Renal cortical epithelial cell (primary cell): Measurements from ENCODE around the gene CARS2. TPM values are rescaled to one million over a fixed set of nuclear protein-coding genes. Genes with fewer than 3 reads are reported as not detected.

Experiments used
- DNase-seq: peaks from one replicate; pipeline ENCODE4 v3.0.0-alpha.2; 2011; ENCODE audit warnings: low read depth
- total RNA-seq: library from RNA; depleted of rRNA; stranded (reverse); fragments of >200 nt; gene quantifications from 2 replicates; pipeline ENCODE4 v1.2.3, GENCODE V29; 2014

The CARS2 gene
- total RNA-seq, 1 donor from 2014 or later = 73.5 TPM

GRCh38 chr13:110652231-110652730 lies 53.6 kb downstream of the CARS2 start:
- no peak for DNase-seq

- DNase-seq = no peak
These were observed 54.1 kb downstream of the CARS2 start for GRCh38 chr13:110651726-110652230.

- DNase-seq = no peak
These were observed 54.6 kb downstream of the CARS2 start for GRCh38 chr13:110651271-110651670.

GRCh38 chr13:110650436-110650835 lies 55.5 kb downstream of the CARS2 start:
- no peak for DNase-seq

- DNase-seq = no peak
These were observed 56.4 kb downstream of the CARS2 start for GRCh38 chr13:110649551-110649950.

GRCh38 chr13:110648848-110649421 lies 57.0 kb downstream of the CARS2 start:
- no peak for DNase-seq

- no peak for DNase-seq
These were observed 57.6 kb downstream of the CARS2 start for GRCh38 chr13:110648146-110648819.

- no peak for DNase-seq
These were observed 58.6 kb downstream of the CARS2 start for GRCh38 chr13:110647365-110647737.

GRCh38 chr13:110646442-110647364 lies 59.2 kb downstream of the CARS2 start:
- DNase-seq = no peak

- DNase-seq = no peak
These were observed 60.2 kb downstream of the CARS2 start for GRCh38 chr13:110645750-110646149.

- DNase-seq = peak; percentile 42
These were observed 60.9 kb downstream of the CARS2 start for GRCh38 chr13:110644892-110645521.

- no peak for DNase-seq
These were observed 62.0 kb downstream of the CARS2 start for GRCh38 chr13:110643768-110644421.

- no peak for DNase-seq
These were observed 62.6 kb downstream of the CARS2 start for GRCh38 chr13:110643324-110643723.

- DNase-seq = no peak
These were observed 63.5 kb downstream of the CARS2 start for GRCh38 chr13:110642291-110642981.

GRCh38 chr13:110641055-110642015 lies 64.6 kb downstream of the CARS2 start:
- DNase-seq = no peak

- peak; percentile 11 for DNase-seq
These were observed 65.3 kb downstream of the CARS2 start for GRCh38 chr13:110640591-110641029.

- no peak for DNase-seq
These were observed 66.0 kb downstream of the CARS2 start for GRCh38 chr13:110639935-110640334.

- DNase-seq = no peak
These were observed 66.8 kb downstream of the CARS2 start for GRCh38 chr13:110638814-110639806.
